ENCODE data around the gene TMEM108.
A peak's percentile ranks its signal among the peaks of the same experiment; 100 is the strongest.

The TMEM108 gene

GRCh38 chr3:133119176-133119575 is 81.0 kb downstream of the TMEM108 start:
- DNase-seq: no peak

DNA sequence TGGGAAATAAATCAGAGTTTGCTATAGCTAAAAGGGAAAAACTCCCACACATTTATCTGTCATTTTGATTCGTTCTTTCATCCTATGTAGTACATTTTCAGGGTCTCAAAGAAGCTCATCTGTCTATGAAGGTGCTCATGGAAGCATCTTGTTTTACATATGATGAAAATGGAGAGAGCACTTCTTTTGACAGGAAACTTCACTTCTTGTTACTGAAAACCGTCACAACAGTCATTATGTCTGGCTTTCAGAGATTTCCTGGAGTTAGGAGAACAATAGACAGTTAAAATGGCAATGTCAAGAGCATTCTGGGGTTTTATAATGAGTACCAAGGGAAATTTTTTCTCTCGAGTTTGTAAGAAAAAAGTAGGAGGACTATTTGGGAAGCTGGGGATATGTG is 83.3 kb downstream of the TMEM108 start:
- no peak for DNase-seq

DNA sequence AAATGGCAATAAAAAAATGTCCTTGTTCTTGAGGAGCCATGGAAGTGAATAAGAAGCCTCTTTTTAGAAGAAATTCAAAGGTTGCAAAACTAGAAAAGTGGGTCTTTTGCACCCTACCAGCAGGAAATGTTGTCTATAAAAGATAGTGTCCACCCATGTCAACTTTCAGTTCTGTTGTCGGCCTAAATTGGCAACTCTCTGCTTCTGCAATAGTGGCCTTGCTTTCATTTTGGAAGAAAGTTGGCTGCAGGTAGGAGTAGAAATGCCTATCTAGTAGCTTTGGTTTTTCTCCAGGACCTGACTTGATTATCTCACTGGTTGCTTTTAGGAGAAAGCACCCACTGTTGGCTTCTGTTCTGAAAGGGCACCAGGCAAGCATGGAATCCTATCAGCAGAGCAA is 85.4 kb downstream of the TMEM108 start:
- no peak for DNase-seq

- DNase-seq: no peak
These were observed 86.3 kb downstream of the TMEM108 start for GRCh38 chr3:133124511-133124910.

GRCh38 chr3:133125171-133125570 is 87.0 kb downstream of the TMEM108 start:
- DNase-seq: no peak

- no peak for DNase-seq
These were observed 87.6 kb downstream of the TMEM108 start for GRCh38 chr3:133125802-133126201.

GRCh38 chr3:133127381-133127780 is 89.2 kb downstream of the TMEM108 start:
- DNase-seq: no peak

DNA sequence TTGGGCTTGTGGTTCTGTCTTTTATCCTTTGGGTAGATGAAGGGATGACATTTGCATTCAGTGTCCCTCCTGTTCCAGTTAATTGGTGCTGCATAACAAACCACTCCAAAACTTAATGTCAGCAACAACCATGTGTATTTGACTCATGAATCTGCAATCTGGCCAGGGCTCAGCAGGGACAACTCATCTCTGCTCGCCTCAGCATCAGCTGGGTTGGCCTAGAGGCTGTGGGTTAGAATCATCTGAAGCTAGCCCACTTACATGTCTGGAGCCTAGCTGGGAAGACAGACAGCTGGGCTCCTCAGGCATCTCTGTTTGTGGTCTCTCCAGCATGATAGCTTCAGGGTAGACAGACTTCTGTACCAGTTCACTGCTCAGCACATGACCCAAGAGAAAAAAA is 92.0 kb downstream of the TMEM108 start:
- DNase-seq: peak; percentile 25

DNA sequence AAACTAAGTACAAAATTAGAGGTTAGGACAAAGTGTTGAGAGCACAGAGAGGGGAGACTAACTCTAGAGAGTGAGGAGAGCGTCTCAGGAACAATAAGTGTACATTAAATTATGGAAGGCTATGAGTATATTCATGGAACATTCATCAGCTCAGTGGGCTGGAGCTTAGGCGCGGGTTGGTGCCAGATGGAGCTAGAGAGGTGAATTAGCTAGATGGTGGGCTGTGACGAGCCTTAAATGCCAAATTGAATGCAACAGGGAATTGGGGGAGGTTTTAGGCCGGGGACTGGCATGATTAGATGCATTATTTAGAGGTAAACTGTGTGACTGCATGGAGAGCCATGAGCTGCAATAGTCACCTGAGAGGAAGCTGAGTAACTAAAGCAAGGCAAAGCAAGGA is 97.1 kb downstream of the TMEM108 start:
- no peak for DNase-seq

GRCh38 chr3:133136114-133137041 is 98.2 kb downstream of the TMEM108 start:
- DNase-seq: no peak

- no peak for DNase-seq
These were observed 99.1 kb downstream of the TMEM108 start for GRCh38 chr3:133137042-133137996.

DNA sequence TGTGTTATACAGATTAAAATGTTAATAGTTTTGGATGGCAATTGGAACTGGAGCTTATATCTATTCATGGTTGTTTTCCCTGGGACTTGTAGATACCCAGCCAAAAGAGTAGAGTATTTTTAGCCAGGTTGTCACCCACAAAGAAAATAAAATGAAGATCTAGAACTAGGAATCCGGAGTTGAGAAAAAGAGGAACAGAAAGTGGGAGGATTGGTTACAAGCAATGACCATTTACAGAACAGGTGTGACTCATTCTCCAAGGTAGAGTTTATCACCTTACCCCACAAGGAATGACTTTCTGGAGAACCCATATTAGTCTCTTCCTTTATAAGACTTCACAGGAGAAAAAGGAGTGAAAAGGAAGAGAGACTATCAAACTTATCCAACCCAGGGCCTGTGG is 99.8 kb downstream of the TMEM108 start:
- DNase-seq: no peak

GRCh38 chr3:133152056-133152455 is 113.9 kb downstream of the TMEM108 start:
- no peak for DNase-seq

- no peak for DNase-seq
These were observed 114.6 kb downstream of the TMEM108 start for GRCh38 chr3:133152681-133153220.

DNA sequence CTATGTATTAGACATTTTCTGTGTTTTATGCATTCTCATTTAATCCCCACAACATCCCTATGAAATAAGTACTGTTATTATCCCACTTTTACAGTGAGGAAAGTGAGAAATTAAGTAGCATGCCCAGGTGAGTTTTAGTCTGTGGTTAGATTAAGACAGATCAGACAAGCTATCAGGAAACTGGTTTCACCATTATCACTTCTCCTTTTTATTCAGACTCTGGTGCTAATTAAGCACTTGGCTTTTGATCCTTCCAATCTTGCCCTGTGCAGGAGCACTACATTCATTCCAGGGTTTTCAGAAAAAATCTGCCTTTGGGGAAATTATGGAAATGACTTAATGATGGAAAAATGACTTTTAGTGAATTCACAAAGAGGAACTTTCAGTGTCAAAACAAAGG is 115.2 kb downstream of the TMEM108 start:
- no peak for DNase-seq

DNA sequence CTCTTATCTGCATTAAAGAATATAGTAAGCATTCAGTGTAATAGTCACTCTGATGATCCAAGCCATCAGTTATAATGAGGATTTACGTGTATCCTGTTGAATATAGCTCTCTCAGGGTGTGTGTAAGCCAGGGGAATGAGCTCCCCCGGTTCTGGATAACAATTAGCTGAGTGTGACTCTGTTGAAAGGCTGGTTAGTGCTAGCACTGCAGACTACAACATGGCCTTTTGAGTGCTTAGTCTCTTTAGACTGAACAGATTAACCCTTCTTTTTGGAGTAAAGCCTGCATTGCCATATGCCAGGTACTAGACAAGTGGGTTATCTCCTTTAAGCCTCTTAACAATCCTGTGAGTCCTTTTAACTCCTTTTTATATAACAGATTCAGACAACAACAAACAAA is 119.5 kb downstream of the TMEM108 start:
- no peak for DNase-seq

DNA sequence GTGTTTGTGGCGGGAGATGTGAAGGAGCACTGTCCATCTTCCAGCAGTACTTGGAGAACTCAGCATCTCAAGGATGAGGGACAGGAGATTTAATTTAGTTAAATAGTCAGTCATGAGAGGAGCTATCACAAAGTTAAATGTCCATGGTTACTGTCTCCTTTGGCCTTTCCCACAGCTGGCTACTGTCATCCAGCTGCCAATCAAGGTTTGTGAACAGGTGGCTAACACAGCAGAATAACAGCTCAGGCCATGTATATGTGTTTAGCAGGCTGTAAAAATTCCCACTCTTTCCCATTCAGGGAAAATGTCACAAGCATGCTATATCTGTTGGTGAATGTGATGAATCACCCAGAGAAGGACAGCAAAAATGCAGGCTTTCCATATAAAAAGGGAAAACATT is 120.5 kb downstream of the TMEM108 start:
- no peak for DNase-seq

- no peak for DNase-seq
These were observed 121.6 kb downstream of the TMEM108 start for GRCh38 chr3:133159498-133160475.

DNA sequence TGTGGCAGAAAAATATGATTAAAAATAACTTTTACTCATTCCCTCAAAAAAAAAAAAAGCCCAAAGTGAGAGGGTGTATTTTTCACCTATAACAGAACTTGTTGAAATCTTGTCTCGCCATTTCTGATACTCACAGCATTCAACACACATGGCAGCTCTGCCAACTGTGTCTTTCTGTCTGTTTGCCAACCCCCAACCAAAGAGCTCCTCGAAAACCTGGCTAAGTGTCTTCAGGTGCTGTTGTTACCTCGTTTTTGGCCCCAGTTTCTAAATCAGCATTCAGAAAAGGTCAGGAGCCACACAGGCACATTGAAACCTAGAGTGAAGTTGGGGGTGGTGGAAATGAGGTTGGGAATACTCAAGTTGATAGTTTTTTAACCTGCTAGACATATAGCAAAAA is 123.5 kb downstream of the TMEM108 start:
- DNase-seq: no peak

DNA sequence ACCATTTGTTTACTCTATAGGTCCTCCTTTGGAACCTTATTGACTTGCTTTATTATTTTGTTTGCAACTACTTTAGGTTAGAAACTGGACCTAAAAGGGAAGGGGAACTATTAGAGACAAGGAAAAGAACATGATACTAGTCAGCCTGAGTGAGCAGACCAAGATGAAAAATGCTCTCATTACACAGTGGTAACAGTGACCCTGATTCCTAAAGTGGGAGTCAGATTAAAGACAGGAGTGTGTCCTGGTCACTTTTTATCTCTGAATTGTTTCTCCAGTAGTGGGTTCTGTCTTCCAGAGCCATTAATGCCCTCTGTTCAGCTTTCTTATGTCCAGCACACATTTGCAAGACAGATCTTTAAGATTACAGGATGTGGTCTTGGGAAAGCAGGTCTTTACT is 124.1 kb downstream of the TMEM108 start:
- no peak for DNase-seq

- no peak for DNase-seq
These were observed 124.6 kb downstream of the TMEM108 start for GRCh38 chr3:133162670-133163305.

All from fibroblast of skin of scalp (primary cell).